Lower leg skin (tissue), 3 donors: ENCODE measurements around the gene TBC1D8.

Experiments used
- CTCF ChIP-seq, 3 donors: fragments of 450-650 bp; IDR thresholded peaks; one replicate each; pipeline ENCODE4 v1.5.1; 2016; ENCODE audit warnings: antibody characterized with exemption in 3 of 3, mild to moderate bottlenecking in 3 of 3, moderate library complexity in 2 of 3
- POLR2A ChIP-seq, 2 donors: fragments of 450-650 bp; IDR thresholded peaks; one replicate each; pipeline ENCODE4 v1.6.1; 2016 to 2017; ENCODE audit warnings: antibody characterized with exemption in 2 of 2, mild to moderate bottlenecking in 1 of 2, moderate library complexity in 1 of 2

DNA sequence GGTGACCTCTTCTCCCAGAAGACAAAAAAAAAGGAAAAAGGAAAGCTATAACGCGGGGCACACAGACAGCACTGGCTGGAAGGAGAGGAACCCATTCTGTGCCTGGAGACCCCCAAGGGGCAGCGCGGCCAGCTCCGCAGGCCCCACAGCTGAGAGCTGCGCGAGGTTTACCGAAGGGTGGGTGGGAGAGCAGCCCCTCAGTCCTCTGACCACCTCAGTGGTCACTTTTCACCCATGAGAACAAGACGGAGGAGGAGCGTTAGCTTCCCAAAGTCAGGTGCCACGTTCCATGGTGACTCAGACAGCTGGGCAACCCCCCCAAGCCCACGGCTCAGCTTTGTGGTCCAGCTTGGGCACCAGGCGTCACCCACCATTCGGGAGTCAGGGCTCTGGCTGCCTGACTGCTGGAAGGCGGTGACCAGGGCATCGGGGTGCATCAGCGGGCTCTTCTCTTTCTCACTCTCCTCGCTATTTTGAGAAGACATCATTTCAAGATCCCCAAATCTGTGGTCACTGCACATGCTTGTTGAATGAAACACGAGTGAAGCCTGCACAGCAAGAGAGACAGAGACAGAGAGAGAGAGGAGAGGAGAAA lies 113.9 kb downstream of the TBC1D8 start:
- TF ChIP-seq POLR2A (IDR thresholded peaks at IDR 0.05) (no peak), CTCF (IDR thresholded peaks at IDR 0.05) (no peak)
